Left renal pelvis (tissue), 4 donors: ENCODE results near the gene PPL. TPM values are rescaled to one million over a fixed set of nuclear protein-coding genes. Genes with fewer than 3 reads are reported as not detected.
"Not testable (repeated sequence)": the region's sequence is repeated elsewhere in the genome, so short reads cannot be mapped to it uniquely, and the experiment has no call there.

ENCODE experiments used
- DNase-seq, 4 donors: peaks; one replicate each; pipeline ENCODE4 v3.0.0-alpha.2; 2013; ENCODE audit warnings: low read depth in 4 of 4, low spot score in 3 of 4
- polyA plus RNA-seq, 4 donors: library from polyadenylated mRNA; unstranded; fragments of 120-200 nt; gene quantifications; one replicate each; pipeline ENCODE4 v1.2.1, GENCODE V29; 2013; ENCODE audit not compliant: insufficient read length in 4 of 4

PPL gene
- polyA plus RNA-seq, 4 donors = 3.7 to 40.1 (median 28.3) TPM

- DNase-seq = no peak
These were observed 562 bp downstream of the PPL start for GRCh38 chr16:4936181-4936990.

GRCh38 chr16:4935241-4935855, 1.6 kb downstream of the PPL start:
- no peak for DNase-seq

- DNase-seq = no peak
These were observed 2.4 kb downstream of the PPL start for GRCh38 chr16:4934591-4934990.

- no peak for DNase-seq
These were observed 3.0 kb downstream of the PPL start for GRCh38 chr16:4933871-4934395.

- DNase-seq = no peak
These were observed 3.5 kb downstream of the PPL start for GRCh38 chr16:4933433-4933832.

GRCh38 chr16:4931381-4931780, 5.6 kb downstream of the PPL start:
- no peak for DNase-seq

- DNase-seq = not testable (repeated sequence)
These were observed 7.3 kb downstream of the PPL start for GRCh38 chr16:4929619-4930018.

GRCh38 chr16:4928227-4928626, 8.7 kb downstream of the PPL start:
- DNase-seq = no peak

GRCh38 chr16:4927661-4928060, 9.3 kb downstream of the PPL start:
- DNase-seq = no peak

- DNase-seq = no peak
These were observed 10.0 kb downstream of the PPL start for GRCh38 chr16:4926928-4927327.

- no peak for DNase-seq
These were observed 11.2 kb downstream of the PPL start for GRCh38 chr16:4925791-4926190.

- DNase-seq = no peak
These were observed 11.7 kb downstream of the PPL start for GRCh38 chr16:4925293-4925607.

GRCh38 chr16:4924593-4925292, 12.2 kb downstream of the PPL start:
- DNase-seq = no peak

GRCh38 chr16:4923853-4924252, 13.1 kb downstream of the PPL start:
- DNase-seq = no peak

GRCh38 chr16:4922721-4923342, 14.1 kb downstream of the PPL start:
- no peak for DNase-seq

- DNase-seq = no peak
These were observed 16.1 kb downstream of the PPL start for GRCh38 chr16:4920826-4921225.

- DNase-seq = peak in 2 of 4 donors; percentile 62 to 67
These were observed 18.1 kb downstream of the PPL start for GRCh38 chr16:4918781-4919251.

- no peak for DNase-seq
These were observed 19.8 kb downstream of the PPL start for GRCh38 chr16:4917117-4917516.

GRCh38 chr16:4915226-4915761, 21.7 kb downstream of the PPL start:
- no peak for DNase-seq

GRCh38 chr16:4914528-4915225, 22.3 kb downstream of the PPL start:
- no peak for DNase-seq
